K562 (cell line): ENCODE results near the gene ANAPC16. TPM values are rescaled to one million over a fixed set of nuclear protein-coding genes. Genes with fewer than 3 reads are reported as not detected.
A peak's percentile ranks its signal among the peaks of the same experiment; 100 is the strongest.

Source experiments
- CBX8 ChIP-seq: fragments of 200-600 bp; sonication (generic); IDR thresholded peaks from 2 replicates; pipeline ENCODE4 v1.6.1; 2012; ENCODE audit warnings: borderline replicate concordance, mixed run types, low read depth, mild to moderate bottlenecking, moderate library complexity, mixed read lengths, low read length, control low read depth, inconsistent platforms; ENCODE audit not compliant: poor library complexity, severe bottlenecking; ENCODE audit errors: extremely low read depth
- CTCFL ChIP-seq: IDR thresholded peaks from 2 replicates; pipeline ENCODE4 v1.6.1; 2011; ENCODE audit warnings: borderline replicate concordance, low read depth, mild to moderate bottlenecking, moderate library complexity, low read length; ENCODE audit not compliant: insufficient read depth, poor library complexity, severe bottlenecking
- FOXO4 ChIP-seq: fragments of 450-650 bp; formaldehyde crosslinking; IDR thresholded peaks from 2 replicates; pipeline ENCODE4 v1.4.0; 2020; ENCODE audit warnings: mild to moderate bottlenecking, moderate library complexity
- GTF2B ChIP-seq: IDR thresholded peaks from 2 replicates; pipeline ENCODE4 v1.6.1; 2011; ENCODE audit not compliant: insufficient read length; ENCODE audit errors: extremely low read depth
- MEIS2 ChIP-seq: fragments of 450-650 bp; IDR thresholded peaks from 2 replicates; pipeline ENCODE4 v1.6.1; 2014; ENCODE audit warnings: mild to moderate bottlenecking; ENCODE audit not compliant: partially characterized antibody
- MYC ChIP-seq, 2 experiments: fragments of 250-450 bp in 1 of 2; sonication (Bioruptor Pico) in 1 of 2; IDR thresholded peaks; 2 replicates each; pipeline versions ENCODE4 v1.5.1 to v1.6.1; 2012 to 2021; ENCODE audit warnings: low read depth in 2 of 2, borderline replicate concordance in 1 of 2, improper control_type of control experiment in 1 of 2, low read length in 1 of 2, mild to moderate bottlenecking in 1 of 2, moderate library complexity in 1 of 2
- NCOA4 ChIP-seq: fragments of 450-650 bp; IDR thresholded peaks from 2 replicates; pipeline ENCODE4 v1.6.1; 2018; ENCODE audit warnings: mild to moderate bottlenecking; ENCODE audit not compliant: partially characterized antibody
- PHF21A ChIP-seq: fragments of 450-650 bp; IDR thresholded peaks from 2 replicates; pipeline ENCODE4 v1.6.1; 2017; ENCODE audit warnings: low read depth, borderline replicate concordance
- POLR3A ChIP-seq: IDR thresholded peaks from 2 replicates; pipeline ENCODE4 v1.6.1; 2011; ENCODE audit warnings: borderline replicate concordance, mild to moderate bottlenecking, moderate library complexity; ENCODE audit not compliant: insufficient read length, insufficient read depth; ENCODE audit errors: extremely low read depth
- STAT5A ChIP-seq: IDR thresholded peaks from 2 replicates; pipeline ENCODE4 v1.6.1; 2012; ENCODE audit warnings: low read length, inconsistent platforms, borderline replicate concordance
- TFAM ChIP-seq: fragments of 250-450 bp; sonication (Bioruptor Pico); conservative IDR thresholded peaks from 2 replicates; pipeline ENCODE4 v1.5.0; 2021; ENCODE audit warnings: mild to moderate bottlenecking, moderate library complexity
- ZNF551 ChIP-seq: fragments of 250-450 bp; sonication (Bioruptor Pico); IDR thresholded peaks from 2 replicates; pipeline ENCODE4 v1.5.0; 2021; ENCODE audit warnings: mild to moderate bottlenecking, moderate library complexity
- ZNF764 ChIP-seq: fragments of 250-450 bp; sonication (Bioruptor Pico); IDR thresholded peaks from 2 replicates; pipeline ENCODE4 v1.4.0; 2020; ENCODE audit warnings: low read depth, mild to moderate bottlenecking, moderate library complexity
- ZNF79 ChIP-seq: fragments of 250-450 bp; sonication (Bioruptor Pico); IDR thresholded peaks from 2 replicates; pipeline ENCODE4 v1.4.0; 2020; ENCODE audit warnings: low read depth, mild to moderate bottlenecking, moderate library complexity
- polyA plus RNA-seq, 8 experiments: library from polyadenylated mRNA; depleted of rRNA in 4 of 8; stranded (reverse) in 5 of 8; unstranded in 3 of 8; fragments of >200 nt; fragmentation: Nextera tagmentation in 2 of 8; fragmentation: Illumina TruSeq in 1 of 8; extraction: Ambion mirVana in 2 of 8; extraction: Trizol in 1 of 8; gene quantifications; 2 replicates each; pipeline versions ENCODE4 v1.2.1 to v1.2.3, GENCODE V29; 2011 to 2014; ENCODE audit warnings: inconsistent platforms in 1 of 8, missing spikeins in 1 of 8
- total RNA-seq, 7 experiments: library from RNA; depleted of rRNA in 6 of 7; stranded (reverse); fragments of >200 nt in 6 of 7; fragmentation: Illumina TruSeq in 2 of 7; extraction: Trizol in 2 of 7; gene quantifications; 2 replicates each; pipeline versions ENCODE4 v1.2.1 to v1.2.3, GENCODE V29; 2011 to 2021; ENCODE audit warnings: low replicate concordance in 1 of 7
- TF ChIP-seq, protein P1 (sequence below), 2 experiments: fragments of 150-350 bp in 1 of 2; IDR thresholded peaks; 2 replicates each; pipeline ENCODE4 v1.6.1; 2012 to 2016; ENCODE audit warnings: low read depth in 2 of 2, low read length in 2 of 2, mild to moderate bottlenecking in 1 of 2, moderate library complexity in 1 of 2

Gene ANAPC16
- total and polyA plus RNA-seq, 9 of the 15 experiments (the other 6 are each of a cell fraction or from before 2014, with no cell fraction given): 42.6 to 208 (median 108) TPM

DNA sequence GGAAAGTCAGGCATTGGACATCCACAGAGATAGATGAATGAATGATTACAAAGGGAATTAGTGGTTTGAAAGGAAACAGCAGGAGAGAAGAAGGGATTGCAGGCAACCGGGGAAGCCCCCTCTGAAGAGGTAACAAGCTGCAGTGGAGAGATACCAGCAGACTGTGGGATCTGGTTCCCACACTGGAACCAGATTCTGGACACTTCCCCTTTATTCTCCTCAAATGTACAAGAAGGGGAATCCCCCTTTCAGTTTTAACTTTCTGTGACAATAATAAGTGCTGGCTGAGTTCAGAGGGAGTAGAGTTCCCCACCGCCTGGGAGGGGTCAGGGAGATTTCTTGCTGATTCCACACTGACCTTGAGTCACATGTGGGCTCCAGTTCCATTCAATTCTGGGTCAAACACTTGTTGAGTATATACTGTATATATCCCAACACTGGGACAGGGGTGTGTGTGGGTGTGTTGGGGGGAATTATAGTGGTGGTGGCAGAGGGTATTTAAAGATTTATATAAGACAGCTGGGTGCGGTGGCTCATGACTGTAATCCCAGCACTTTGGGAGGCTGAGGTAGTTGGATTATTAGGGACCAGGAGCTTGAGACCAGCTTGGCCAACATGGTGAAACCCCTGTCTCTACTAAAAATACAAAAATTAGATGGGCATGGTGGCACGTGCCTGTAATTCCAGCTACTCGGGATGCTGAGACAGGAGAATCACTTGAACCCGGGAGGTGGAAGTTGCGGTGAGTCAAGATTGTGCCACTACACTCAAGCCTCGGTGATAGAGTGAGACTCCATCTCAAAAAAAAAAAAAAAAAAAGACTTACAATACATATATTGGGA is 41.5 kb downstream of the ANAPC16 start (continued):
- TF ChIP-seq, protein P1, sequence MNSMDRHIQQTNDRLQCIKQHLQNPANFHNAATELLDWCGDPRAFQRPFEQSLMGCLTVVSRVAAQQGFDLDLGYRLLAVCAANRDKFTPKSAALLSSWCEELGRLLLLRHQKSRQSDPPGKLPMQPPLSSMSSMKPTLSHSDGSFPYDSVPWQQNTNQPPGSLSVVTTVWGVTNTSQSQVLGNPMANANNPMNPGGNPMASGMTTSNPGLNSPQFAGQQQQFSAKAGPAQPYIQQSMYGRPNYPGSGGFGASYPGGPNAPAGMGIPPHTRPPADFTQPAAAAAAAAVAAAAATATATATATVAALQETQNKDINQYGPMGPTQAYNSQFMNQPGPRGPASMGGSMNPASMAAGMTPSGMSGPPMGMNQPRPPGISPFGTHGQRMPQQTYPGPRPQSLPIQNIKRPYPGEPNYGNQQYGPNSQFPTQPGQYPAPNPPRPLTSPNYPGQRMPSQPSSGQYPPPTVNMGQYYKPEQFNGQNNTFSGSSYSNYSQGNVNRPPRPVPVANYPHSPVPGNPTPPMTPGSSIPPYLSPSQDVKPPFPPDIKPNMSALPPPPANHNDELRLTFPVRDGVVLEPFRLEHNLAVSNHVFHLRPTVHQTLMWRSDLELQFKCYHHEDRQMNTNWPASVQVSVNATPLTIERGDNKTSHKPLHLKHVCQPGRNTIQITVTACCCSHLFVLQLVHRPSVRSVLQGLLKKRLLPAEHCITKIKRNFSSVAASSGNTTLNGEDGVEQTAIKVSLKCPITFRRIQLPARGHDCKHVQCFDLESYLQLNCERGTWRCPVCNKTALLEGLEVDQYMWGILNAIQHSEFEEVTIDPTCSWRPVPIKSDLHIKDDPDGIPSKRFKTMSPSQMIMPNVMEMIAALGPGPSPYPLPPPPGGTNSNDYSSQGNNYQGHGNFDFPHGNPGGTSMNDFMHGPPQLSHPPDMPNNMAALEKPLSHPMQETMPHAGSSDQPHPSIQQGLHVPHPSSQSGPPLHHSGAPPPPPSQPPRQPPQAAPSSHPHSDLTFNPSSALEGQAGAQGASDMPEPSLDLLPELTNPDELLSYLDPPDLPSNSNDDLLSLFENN (IDR thresholded peaks at IDR 0.05; ENCODE audit: low read depth in 2 of 2, low read length in 2 of 2): peak in 1 of 2 experiments; percentile 50; a peak in 1 of 4 replicates
- no peak for TF ChIP-seq CTCFL
- TF ChIP-seq MYC (IDR thresholded peaks at IDR 0.05; ENCODE audit: low read depth, low read length): peak; percentile 53
- TF ChIP-seq MYC (CRISPR knock-in tag; IDR thresholded peaks at IDR 0.05; ENCODE audit: borderline replicate concordance, low read depth): 0 out of 2 replicates have a peak, but pooled peaks have one; percentile 43
- no peak for TF ChIP-seq PHF21A
- no peak for TF ChIP-seq ZNF79 (CRISPR knock-in tag)
- no peak for TF ChIP-seq NCOA4
- no peak for TF ChIP-seq GTF2B
- TF ChIP-seq POLR3A: no peak
- TF ChIP-seq MEIS2: peak; percentile 58
- no peak for TF ChIP-seq CBX8
- TF ChIP-seq FOXO4 (CRISPR knock-in tag): no peak
- TF ChIP-seq STAT5A: 0 out of 2 replicates have a peak, but pooled peaks have one; percentile 45
- no peak for TF ChIP-seq ZNF551
- TF ChIP-seq ZNF764 (CRISPR knock-in tag): no peak
- no peak for TF ChIP-seq TFAM
